A673 (cell line): Measurements from ENCODE around the gene PIK3R6.

Source experiments
- EZH2 ChIP-seq: fragments of 200-600 bp; sonication (generic); IDR thresholded peaks from 2 replicates; pipeline ENCODE4 v1.6.1; 2017; ENCODE audit warnings: borderline replicate concordance, low read depth, mild to moderate bottlenecking, mixed read lengths, antibody characterized with exemption, low read length; ENCODE audit not compliant: poor library complexity, severe bottlenecking
- TF ChIP-seq, protein P1 (sequence below): fragments of 300-800, 200-600 bp; sonication (generic); conservative IDR thresholded peaks from 2 replicates; pipeline ENCODE4 v1.5.1; 2017; ENCODE audit warnings: low read depth, mild to moderate bottlenecking, antibody characterized with exemption, low read length, moderate library complexity, mixed read lengths

GRCh38 chr17:8867361-8867981 lies at the start of gene PIK3R6:
- TF ChIP-seq, protein P1, sequence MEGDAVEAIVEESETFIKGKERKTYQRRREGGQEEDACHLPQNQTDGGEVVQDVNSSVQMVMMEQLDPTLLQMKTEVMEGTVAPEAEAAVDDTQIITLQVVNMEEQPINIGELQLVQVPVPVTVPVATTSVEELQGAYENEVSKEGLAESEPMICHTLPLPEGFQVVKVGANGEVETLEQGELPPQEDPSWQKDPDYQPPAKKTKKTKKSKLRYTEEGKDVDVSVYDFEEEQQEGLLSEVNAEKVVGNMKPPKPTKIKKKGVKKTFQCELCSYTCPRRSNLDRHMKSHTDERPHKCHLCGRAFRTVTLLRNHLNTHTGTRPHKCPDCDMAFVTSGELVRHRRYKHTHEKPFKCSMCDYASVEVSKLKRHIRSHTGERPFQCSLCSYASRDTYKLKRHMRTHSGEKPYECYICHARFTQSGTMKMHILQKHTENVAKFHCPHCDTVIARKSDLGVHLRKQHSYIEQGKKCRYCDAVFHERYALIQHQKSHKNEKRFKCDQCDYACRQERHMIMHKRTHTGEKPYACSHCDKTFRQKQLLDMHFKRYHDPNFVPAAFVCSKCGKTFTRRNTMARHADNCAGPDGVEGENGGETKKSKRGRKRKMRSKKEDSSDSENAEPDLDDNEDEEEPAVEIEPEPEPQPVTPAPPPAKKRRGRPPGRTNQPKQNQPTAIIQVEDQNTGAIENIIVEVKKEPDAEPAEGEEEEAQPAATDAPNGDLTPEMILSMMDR: no peak
- no peak for TF ChIP-seq EZH2
